Astrocyte of the cerebellum (primary cell): ENCODE results near the gene TMBIM1.
A peak's percentile ranks its signal among the peaks of the same experiment; 100 is the strongest.

Source experiments
- DNase-seq: peaks from one replicate; pipeline ENCODE4 v3.0.0-alpha.2; 2011; ENCODE audit warnings: low read depth
- H3K4me3 ChIP-seq: 2 replicates; pipeline ENCODE4 v1.5.1; 2011; ENCODE audit warnings: mild to moderate bottlenecking, low read depth, low read length, moderate library complexity
- CTCF ChIP-seq: IDR thresholded peaks from 2 replicates; pipeline ENCODE4 v1.5.1; 2012; ENCODE audit warnings: low read length, low read depth, moderate library complexity, mild to moderate bottlenecking; ENCODE audit errors: missing control alignments
- in situ Hi-C: cut with HindIII; loops from 2 replicates; pipeline ENCODE4 v1.10.0; 2017; ENCODE audit warnings: low sequenced_read_pairs

Gene TMBIM1

GRCh38 chr2:218292048-218293014 lies at the start of gene TMBIM1:
TMBIM1 (minus strand) TSS chr2:218292503; CDS start chr2:218282141, 10,362 bp downstream.
- in situ Hi-C loops: no loop called here
- no peak for DNase-seq
- H3K4me3 ChIP-seq: peak within 1 kb of the TSS; percentile 76
- TF ChIP-seq CTCF: peak; percentile 62

- no peak for DNase-seq
- no peak for TF ChIP-seq CTCF
- no peak overlapping the region for H3K4me3 ChIP-seq
- in situ Hi-C loops: no loop called here
These were observed 49.1 kb upstream of the TMBIM1 start for GRCh38 chr2:218341381-218341780.

- DNase-seq: no peak
- H3K4me3 ChIP-seq: no peak overlapping the region
- no peak for TF ChIP-seq CTCF
- in situ Hi-C loops: no loop called here
These were observed 48.4 kb upstream of the TMBIM1 start for GRCh38 chr2:218340656-218341055.

GRCh38 chr2:218334531-218334930 lies 42.2 kb upstream of the TMBIM1 start:
- no peak for TF ChIP-seq CTCF
- no peak overlapping the region for H3K4me3 ChIP-seq
- no peak for DNase-seq
- in situ Hi-C loops: no loop called here

GRCh38 chr2:218332920-218333645 lies 40.8 kb upstream of the TMBIM1 start:
- no peak overlapping the region for H3K4me3 ChIP-seq
- TF ChIP-seq CTCF: no peak
- DNase-seq: no peak
- in situ Hi-C loops: no loop called here

- in situ Hi-C loops: no loop called here
- no peak for DNase-seq
- no peak overlapping the region for H3K4me3 ChIP-seq
- TF ChIP-seq CTCF: no peak
These were observed 40.0 kb upstream of the TMBIM1 start for GRCh38 chr2:218332288-218332687.
